M059J (cell line): ENCODE results near the gene GPSM3. TPM values are rescaled to one million over a fixed set of nuclear protein-coding genes. Genes with fewer than 3 reads are reported as not detected.

Experiments
- DNase-seq: peaks from one replicate; pipeline ENCODE4 v3.0.0-alpha.2; 2012; ENCODE audit warnings: low read depth
- total RNA-seq: library from RNA; depleted of rRNA; stranded (reverse); fragments of >200 nt; shearing (Covaris generic); gene quantifications from 2 replicates; pipeline ENCODE4 v1.2.3, GENCODE V29; 2014

GPSM3 gene
- total RNA-seq, 1 experiment from 2014 or later, result 12.9 TPM

DNA sequence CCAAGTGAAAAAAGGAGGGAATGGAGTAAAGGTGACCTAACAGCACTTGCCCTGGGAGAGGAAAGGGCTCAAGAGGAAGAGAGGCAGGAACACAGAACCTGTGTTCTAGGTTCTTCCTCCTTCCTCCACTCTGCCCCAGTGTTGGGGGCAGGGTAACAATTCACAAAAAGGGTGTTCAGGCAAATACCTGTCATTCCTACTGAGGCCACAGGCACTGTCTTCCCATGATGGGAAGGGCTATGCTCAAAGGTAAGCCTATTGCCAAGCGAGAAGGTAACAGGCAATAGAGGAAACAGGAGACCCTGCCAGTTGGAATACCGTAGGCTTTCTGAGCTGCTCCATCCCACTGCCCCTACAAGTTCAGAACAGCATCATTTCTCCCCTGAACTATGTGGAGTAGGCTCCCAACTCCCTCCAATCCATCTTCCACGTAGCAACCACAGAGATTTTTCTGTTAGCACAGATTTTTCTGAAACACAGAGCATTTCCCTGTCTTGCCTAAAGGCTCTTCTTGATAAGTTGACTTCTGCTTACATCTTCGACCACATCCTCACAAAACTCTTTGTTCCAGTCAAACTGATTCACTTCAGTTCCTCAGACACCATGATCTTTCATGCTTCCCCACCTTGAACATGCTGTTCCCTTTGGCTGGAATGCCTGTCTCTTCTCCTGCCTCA is 19.3 kb downstream of the GPSM3 start:
- no peak for DNase-seq

DNA sequence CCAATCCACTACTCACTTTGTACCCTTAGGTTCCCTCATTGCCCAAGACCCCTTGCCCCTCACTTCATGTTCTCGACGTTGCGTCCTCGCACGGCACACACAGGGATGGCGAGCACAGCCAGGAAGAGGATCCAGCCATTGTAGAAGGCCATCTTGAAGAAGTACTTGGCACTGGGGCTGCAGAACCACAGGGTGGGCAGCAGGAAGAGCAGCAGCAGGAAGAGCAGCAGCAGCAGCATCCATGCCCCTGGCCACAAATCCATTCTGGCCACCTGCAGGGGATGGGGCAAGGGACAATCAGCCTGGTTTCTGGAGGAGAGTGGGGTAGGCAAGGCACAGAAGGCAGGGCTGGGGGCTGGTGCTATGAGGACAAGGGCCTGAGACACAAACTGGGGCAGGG is 21.2 kb downstream of the GPSM3 start:
- DNase-seq, result no peak

DNA sequence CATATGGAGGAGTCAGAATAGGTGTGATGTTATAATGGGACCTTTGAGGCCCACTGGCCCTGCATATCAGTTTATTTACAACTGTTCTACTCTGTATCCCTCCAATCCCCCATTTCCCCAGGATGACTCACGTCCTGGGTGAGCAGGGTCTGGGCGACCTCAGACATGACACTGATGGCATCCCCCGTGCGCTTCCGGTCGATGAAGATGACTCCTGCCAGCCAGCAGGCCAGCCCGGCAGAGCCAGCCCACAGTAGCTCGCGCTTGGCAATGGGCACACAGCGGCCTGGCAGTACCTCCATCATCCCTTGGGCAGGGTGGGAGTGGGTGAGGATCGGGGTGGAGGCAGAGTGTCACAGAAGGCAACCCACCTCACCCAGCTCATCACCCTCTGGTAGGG is 22.1 kb downstream of the GPSM3 start:
- no peak for DNase-seq

DNA sequence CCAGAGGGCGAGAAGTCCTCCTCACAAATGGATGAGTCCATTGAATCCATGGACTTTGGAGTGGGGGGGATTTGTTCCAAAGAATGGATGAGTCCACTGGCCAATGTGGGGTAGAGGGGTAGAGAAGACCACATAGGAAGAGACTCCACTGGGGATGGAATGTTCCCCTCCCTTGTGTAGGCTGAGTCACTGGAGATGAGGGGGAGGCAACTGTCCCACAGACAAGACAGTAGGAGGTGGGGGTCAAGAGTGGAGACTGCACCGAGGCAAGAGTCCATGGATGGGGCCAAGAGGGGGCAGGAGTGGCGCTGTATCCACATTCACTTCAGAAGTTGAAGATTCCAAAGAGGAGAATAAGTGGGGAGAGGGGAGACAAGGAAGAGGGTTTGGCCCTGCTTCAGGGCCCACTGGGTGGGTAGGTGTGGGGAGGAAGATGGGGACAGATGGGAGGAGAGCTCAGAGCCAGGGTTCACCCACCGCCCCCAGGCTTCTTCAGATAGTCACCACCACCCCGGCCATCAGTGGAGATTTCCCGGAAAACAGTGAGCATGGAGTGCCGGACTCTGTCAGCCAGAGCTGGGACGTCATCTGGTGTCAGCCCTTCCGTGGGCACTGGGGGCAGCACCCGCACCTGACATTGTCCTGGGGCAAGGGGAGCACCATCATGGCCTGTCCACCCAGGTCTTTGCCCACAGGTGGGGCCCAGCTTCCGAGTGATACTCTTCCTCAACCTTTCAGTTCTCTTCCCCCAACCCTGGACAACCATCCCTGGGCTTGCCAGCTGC is 23.4 kb downstream of the GPSM3 start:
- no peak for DNase-seq

DNA sequence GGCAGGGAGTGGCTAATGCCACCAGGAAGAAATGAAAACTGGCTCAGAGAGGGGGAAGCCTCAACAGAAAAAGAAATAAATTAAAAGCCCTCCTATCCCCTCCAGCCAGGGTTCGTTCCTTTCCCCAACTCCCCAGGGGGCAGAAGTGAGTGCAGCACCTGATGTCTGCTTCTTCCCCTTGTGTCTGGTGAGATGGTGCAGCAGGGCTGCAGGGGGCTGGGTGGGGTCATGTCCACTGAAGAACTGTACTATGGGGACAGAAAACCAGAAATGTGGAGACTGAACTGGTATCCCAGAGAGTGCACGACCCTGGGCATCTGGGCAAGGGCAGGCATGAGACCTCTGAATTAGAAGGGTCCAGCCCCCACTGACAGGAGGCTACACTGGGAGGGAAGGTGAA is 24.1 kb downstream of the GPSM3 start:
- no peak for DNase-seq

DNA sequence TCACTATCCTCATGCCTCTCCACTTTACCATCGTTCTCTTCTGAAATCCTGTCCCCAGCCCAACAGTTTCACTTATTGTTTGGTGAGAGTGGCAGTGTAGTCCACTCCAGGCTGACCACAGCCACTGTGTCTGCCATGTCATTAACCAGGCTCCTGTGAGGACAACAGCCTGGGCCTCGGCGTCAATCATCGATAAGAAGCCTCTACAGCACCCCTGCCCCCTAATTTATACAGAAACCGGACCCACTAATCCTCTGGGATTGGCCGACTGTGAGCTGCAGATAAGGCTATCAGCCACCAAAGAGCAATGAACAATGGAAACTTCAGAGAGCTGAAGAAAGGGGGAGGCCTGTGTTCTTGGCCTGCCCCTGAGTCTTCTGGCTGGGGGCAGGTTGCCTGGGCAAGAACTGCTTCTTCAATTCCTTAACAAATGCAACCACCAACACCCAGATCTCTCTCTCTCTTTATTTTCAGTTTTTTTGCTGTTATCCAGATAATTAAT is 24.6 kb downstream of the GPSM3 start:
- DNase-seq, result no peak

DNA sequence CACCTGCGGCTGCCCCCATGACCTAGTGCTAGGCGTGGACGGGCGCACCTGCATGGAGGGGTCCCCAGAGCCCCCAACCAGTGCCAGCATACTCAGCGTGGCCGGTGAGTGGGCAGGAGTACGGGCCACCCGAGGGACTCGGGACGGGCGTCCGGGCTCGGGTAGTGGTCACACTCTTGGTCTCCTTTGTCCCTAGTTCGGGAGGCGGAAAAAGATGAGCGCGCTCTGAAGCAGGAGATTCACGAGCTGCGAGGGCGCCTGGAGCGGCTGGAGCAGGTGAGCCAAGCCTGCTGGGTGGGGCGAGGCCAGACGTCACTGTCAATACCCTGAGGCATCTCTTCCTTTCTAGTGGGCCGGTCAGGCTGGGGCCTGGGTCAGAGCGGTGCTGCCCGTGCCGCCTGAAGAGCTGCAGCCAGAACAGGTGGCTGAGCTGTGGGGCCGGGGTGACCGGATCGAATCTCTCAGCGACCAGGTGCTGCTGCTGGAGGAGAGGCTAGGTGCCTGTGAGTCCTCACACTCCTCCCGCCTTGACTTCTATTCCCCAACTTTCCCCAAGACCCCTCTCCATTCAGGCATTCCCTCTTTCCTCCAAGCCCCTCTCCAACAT is 25.2 kb downstream of the GPSM3 start:
- DNase-seq, result no peak

DNA sequence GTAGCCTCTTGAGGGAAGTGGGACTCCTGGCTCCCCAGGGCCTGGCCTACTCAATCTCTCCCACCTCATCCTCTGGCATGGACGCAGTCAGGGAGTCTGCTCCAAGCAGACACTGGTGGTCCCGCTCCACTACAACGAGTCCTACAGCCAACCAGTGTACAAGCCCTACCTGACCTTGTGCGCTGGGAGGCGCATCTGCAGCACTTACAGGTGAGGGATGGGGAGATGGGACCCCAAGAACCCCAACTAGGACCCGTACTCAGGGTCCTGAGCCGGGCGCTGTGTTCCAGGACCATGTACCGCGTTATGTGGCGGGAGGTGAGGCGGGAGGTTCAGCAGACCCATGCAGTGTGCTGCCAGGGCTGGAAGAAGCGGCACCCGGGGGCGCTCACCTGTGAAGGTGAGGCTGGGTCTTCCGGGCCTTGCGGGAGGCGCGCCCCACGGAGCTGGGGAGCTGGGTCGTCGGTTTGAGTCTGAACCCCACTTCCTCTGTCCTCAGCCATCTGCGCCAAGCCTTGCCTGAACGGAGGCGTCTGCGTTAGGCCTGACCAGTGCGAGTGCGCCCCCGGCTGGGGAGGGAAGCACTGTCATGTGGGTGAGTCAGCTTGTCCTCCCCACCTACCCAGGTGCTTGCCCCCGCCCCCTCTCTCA is 25.9 kb downstream of the GPSM3 start:
- no peak for DNase-seq

DNA sequence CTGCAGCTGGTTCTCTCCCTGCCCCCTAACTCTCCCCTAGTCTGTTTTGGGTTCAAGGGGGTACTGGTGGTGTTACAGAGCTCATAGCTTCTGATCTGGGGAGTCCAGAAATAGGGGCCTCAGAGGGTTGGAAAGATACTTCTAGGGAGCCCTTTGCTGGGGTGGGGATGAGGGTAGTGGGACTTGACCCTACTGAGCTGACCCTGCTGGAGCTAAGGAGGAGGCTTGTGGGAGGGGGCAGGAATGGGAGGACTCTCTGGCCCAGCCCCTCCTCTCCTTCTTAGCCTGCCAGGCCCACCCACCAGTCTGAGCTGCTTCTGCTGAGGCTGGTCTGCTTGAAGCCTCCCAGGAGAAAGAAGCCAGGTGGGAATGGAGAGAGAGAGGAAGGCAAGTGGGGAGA is 28.1 kb downstream of the GPSM3 start, which contains the start of gene EGFL8:
EGFL8 (plus strand) TSS at position 301 of the 400 bp plus-strand sequence. CDS start 1,571 bp downstream, outside the sequence.
- DNase-seq, result no peak

DNA sequence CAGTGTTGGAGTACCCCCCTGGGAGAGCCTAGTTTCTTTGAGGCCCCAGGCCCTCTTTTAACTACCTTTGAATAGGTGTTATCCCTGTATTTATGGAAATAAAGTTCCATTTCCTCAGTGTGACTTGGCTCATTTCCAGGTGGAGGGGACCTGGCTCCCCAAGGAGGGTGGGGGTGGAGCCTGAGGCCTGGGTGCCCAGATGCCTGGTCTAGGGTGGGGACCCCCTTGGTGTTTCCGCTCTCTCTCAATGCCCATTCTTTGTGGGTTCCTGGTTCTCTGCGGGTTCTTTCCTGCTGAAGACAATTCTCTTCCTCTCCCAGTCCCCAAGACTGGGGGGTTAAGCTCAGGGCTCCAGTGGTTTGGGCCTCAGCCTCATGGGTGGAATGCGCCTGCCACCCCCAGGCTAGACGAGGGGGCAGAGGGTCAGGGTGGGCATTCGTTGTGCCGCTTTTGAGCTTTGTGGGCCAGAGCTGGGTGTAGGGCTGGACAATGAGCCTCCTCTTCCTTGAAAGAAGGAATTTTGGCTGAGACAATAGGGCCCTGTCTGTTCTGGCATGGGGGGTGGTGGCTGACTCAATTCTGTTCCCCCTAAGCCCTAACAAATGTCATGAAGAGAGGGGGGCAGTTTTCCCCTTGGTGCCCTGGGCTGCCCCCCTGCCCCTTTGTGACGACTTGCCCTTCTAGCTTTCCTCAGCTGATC is 28.7 kb downstream of the GPSM3 start:
- DNase-seq, result no peak

DNA sequence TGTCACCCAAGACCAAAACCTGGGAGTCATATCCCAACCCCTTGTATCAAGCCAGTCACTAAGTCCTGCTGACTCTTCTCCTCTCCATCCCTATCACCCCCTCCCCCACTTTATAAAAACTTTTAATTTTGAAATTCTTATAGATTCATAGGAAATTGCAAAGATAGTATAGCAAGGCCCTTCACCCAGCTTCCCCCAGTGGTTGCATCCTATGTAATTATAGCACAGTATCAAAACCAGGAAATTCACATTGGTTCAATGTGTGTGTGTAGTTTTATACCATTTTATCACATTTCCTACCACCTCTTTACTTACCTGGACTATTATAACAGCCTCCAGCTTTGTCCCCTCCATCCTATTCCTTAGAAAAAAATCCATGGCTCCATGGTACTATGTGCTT is 34.4 kb downstream of the GPSM3 start:
- DNase-seq, result no peak

DNA sequence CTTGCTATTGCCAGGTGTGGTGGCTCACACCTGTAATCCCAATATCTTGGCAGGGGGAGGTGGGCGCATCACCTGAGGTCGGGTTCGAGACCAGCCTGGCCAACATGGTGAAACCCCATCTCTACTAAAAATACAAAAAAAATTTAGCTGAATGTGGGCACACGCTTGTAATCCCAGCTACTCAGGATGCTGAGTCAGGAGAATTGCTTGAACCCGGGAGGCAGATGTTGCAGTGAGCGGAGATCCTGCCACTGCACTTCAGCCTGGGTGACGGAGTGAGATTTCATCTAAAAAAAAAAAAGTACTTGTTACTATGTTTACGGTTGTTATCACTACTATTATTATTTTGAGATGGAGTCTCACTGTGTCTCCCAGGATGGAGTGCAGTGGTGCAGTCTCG is 35.6 kb downstream of the GPSM3 start:
- DNase-seq, result no peak

DNA sequence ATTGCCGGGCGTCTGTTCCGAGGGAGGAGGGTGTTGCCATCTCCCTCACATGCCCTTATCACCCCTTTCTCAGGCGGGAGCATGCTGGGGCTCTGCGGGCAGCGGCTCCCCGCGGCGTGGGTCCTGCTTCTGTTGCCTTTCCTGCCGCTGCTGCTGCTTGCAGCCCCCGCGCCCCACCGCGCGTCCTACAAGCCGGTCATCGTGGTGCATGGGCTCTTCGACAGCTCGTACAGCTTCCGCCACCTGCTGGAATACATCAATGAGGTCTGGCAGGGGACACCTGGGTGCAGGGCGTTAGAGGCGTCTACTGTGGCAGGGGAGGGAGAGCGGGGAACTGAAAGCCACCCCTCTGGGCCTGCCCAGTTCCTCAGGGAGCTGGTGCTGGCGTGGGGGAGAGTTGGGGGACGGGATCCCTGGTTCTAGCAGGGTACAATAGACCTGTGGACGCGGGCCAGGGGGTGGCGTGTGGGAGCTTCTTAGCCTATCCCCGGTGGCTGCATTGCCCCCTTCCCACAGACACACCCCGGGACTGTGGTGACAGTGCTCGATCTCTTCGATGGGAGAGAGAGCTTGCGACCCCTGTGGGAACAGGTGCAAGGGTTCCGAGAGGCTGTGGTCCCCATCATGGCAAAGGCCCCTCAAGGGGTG is 37.8 kb downstream of the GPSM3 start:
- peak; percentile 78 for DNase-seq

DNA sequence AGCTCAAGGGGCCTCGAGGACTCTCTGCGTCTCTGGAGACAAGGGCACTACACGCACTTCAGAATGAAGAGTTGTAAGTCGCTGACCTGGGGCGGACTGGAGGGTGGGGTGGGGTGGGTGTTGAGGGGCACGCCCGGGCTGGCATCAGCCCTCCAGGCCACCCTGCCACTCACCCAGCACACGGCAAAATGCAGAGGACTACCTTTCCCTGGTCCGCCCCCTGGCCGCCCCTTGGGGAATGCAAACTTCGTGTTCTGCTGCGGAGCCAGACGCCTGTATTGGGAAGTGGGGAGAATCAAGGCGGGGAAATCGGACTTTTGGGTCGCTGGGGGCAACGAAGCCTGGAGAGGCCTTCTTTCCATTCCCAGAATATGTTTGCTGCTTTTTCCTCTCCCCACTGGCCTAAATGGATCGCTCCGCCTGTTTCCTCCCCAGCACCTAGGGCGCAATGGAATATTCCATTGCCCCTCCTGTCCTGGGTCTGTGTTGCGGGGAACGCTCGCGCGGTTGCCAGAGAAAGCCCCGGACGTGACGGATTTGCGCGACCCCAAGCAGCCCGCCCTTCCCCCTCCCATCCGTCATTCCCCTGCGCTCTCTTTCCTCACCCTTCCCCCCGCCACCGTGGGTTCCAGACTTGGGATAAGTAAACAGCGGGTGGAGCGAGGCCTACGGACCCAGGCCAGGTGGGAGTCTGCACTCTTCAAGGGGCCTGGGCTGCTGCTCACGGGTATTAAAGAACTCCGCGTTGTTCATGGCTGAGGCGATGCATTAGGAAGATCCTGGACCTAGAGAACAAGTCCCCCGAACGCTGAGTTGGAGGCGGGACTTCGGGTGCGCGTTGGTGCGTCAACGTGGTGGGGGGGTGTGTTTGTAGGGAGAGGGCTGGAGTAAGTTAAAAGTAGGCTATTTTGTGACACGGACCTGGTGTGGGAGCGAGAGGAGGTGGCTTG is 38.6 kb downstream of the GPSM3 start, which contains the start of gene PPT2:
PPT2 (plus strand) TSS at position 578 of the 950 bp plus-strand sequence. CDS start 454 bp downstream, outside the sequence.
- DNase-seq, result peak; percentile 87

DNA sequence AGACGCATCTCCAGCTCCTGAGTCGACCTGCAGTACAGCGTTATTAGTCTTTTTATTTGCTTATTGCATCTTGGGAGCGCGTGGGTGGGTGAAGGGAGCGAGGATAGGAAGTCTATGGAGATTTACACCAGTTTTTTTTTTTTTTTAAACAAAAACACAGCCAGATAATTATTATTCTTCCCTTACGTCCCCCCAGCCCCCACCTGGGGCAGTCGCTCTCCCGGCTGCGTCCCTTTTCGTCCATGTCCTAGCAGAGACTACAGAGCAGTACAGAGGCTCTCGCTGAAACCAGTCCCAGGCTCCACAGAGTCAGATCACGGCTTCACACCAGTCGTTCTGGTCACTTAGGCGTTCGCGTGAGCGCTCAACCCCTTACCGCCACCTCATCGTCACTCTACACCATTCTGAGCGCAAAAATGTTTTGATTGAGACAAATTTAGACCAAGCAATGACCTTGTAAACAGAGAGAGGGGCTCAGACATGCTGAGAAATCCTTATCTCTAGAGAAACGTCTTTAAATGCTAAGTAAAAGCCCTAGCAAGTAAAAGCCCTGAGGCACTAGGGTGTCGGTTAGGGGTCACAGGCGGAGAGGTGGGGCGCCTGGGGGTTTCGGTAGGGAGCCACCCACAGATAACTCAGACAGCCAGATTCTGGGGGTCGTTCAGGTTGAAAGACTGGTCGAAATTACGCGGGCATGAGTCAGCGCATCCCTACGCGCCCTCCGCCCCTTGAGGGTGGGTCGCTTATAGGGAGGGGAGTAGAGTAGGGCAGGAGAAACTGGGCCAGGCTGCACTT is 39.5 kb downstream of the GPSM3 start:
- no peak for DNase-seq

DNA sequence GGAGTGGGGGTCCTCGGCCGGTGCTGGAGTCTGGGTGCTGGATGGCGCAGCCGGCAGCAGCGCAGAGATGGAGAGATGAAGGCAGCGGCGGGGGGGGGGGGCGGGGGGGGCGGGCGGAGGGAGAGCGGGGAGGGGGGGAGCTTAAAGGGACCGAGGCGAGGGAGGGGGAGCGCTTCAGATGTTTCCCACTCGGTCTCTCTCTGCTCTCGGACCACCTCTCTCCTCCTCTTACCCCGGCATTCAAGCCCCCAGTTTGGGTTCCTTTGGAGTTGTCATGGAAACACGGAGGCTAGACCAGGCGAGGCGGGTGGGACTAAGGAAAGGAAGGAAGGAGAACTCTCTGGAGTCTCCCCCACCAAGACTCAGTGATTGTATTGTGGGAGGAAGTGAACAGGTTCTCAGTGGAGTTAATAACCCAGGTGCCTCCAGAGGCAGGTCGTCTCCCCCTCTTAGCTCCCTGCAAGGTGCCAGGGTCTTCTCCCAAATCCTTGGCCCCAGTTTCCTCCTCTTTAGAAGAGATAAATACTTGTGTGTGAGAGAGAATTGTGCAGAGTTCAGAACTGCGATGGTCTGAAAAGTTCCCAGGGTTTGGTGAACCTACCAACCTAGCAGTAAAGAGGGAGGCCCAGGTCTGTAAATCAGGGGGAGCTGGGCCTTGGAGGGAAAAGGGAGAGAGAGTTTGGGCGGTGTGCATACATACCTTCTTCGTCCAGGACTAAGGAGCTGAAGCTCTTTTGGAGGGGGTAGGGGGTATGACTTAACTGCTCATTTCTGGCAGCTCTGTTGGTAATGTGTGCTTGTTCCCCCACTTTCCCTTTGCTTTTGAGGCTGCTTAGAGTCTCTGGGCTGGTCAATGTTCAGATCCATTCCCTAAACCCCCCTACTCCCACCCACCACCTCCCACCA is 40.3 kb downstream of the GPSM3 start, which contains the start of gene PRRT1:
PRRT1 (minus strand) TSS at position 77 of the 906 bp plus-strand sequence. CDS start 112 bp downstream, outside the sequence.
- DNase-seq, result no peak

DNA sequence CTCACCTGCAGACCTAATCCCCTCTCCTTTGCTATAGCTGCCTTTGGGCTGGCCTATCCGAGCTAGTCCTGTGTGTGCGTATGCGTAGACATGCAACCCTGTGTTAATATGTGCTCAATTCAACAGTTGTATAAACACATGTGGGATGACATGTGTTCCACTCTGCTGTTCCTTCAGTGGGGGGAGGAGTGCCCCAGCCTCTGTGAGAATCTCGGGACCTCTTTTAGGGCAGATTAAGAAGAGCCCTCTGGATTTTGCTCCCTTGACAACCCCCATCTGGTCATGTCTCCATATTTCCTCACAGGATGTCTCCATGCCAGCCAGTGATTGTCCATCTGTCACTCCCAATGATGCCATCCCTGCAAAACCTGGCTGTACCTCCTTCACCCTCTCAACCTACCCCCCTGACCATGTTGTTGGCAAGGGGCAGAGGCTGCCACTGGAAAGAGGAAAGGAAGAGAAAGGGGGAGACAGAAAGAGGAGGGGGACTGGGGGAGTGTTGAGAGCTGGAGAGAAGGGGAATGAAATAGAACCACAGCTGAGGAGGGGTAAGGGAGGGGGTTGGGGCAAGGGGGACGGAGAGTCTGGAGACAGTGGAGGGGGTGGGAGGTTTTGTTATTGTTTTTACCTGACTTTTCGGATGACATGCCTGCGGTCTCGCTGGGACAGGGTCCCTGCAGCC is 41.1 kb downstream of the GPSM3 start:
- DNase-seq, result no peak
